Nephron (organoid): ENCODE measurements around the gene SUCLG2.

ENCODE experiments used
- H3K27ac Mint-ChIP-seq, 3 experiments: 2 replicates each; pipeline ENCODE4 v1.8.0; 2020; ENCODE audit warnings: mixed read lengths in 3 of 3, mild to moderate bottlenecking in 2 of 3, moderate library complexity in 1 of 3
- H3K27me3 Mint-ChIP-seq: 2 replicates; pipeline ENCODE4 v1.8.0; 2021; ENCODE audit warnings: low read depth, mild to moderate bottlenecking, moderate library complexity, mixed read lengths
- H3K36me3 Mint-ChIP-seq: 2 replicates; pipeline ENCODE4 v1.8.0; 2020; ENCODE audit warnings: low read depth, mixed read lengths
- H3K4me1 Mint-ChIP-seq: 2 replicates; pipeline ENCODE4 v1.8.0; 2020; ENCODE audit warnings: mixed read lengths
- H3K4me3 Mint-ChIP-seq, 3 experiments: 2 replicates each; pipeline ENCODE4 v1.8.0; 2020; ENCODE audit warnings: mild to moderate bottlenecking in 3 of 3, mixed read lengths in 3 of 3, moderate library complexity in 2 of 3
- H3K9me3 Mint-ChIP-seq: 2 replicates; pipeline ENCODE4 v1.8.0; 2020; ENCODE audit warnings: mixed read lengths
- TF ChIP-seq, protein P1 (sequence below), 3 experiments: fragments of 200-600 bp; sonication (generic); IDR thresholded peaks; one replicate each; pipeline ENCODE4 v1.5.0; 2021; ENCODE audit warnings: antibody characterized with exemption in 3 of 3; ENCODE audit not compliant: unreplicated experiment in 3 of 3

SUCLG2 gene

DNA sequence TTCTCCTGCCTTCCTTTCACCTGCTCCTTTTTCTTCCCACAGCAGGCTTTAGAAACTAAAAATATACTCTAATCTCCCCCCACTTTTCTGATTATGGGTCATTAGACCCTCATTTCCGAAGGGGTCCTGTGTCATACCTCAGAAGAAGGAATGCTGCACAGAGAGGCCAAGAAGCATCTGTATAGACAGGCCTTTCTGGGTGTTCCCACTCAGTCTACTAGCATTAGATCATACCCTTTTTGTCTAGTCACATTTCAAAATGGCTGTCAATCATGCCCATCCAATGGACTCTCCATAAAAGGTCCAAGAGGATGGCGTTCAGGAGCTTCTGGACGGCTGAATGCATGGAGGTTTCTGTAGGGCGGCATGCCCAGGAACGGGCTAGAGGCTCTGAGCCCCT lies 192.2 kb downstream of the SUCLG2 start:
- Mint-ChIP-seq H3K36me3 (no peaks in the 10 kb centered on the region), H3K27me3 (no peaks in the 10 kb centered on the region), H3K4me3 (no peak overlapping the region), H3K9me3 (no peaks in the 10 kb centered on the region), H3K4me1 (peaks cover 36% of the 10 kb centered on the region), H3K27ac (peak overlapping the region; percentile 22 to 80 (median 72))
- TF ChIP-seq, protein P1, sequence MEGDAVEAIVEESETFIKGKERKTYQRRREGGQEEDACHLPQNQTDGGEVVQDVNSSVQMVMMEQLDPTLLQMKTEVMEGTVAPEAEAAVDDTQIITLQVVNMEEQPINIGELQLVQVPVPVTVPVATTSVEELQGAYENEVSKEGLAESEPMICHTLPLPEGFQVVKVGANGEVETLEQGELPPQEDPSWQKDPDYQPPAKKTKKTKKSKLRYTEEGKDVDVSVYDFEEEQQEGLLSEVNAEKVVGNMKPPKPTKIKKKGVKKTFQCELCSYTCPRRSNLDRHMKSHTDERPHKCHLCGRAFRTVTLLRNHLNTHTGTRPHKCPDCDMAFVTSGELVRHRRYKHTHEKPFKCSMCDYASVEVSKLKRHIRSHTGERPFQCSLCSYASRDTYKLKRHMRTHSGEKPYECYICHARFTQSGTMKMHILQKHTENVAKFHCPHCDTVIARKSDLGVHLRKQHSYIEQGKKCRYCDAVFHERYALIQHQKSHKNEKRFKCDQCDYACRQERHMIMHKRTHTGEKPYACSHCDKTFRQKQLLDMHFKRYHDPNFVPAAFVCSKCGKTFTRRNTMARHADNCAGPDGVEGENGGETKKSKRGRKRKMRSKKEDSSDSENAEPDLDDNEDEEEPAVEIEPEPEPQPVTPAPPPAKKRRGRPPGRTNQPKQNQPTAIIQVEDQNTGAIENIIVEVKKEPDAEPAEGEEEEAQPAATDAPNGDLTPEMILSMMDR (IDR thresholded peaks at IDR 0.05; ENCODE audit: unreplicated experiment in 3 of 3): no peak

DNA sequence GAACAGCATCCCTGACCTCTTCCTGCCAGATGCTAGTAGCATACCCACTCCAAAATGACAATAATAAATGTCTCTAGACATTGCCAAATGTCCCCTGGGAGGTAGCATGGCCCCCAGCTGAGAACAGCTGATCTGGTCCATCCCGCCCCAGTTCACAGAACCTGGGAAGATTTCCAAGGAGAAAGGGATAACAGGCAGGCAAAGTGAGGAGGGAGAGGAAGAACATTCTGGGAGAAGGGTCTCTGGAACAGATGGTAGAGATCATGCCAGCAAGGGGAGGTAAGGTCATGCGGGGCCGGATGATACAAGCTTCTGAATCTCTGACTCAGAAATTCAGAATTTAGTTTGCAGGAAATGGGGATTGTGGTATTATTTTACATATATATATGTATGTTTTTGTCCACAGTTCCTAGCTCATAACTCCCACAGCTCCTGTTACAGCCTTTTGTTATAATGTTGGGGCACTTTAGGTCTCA lies 192.7 kb downstream of the SUCLG2 start:
- Mint-ChIP-seq H3K4me1 (peaks cover 36% of the 10 kb centered on the region), H3K4me3 (peak overlapping the region in 1 of 3 experiments; percentile 13), H3K9me3 (no peaks in the 10 kb centered on the region), H3K27me3 (no peaks in the 10 kb centered on the region), H3K36me3 (no peaks in the 10 kb centered on the region), H3K27ac (peak overlapping the region; percentile 22 to 80 (median 72))
- TF ChIP-seq, protein P1 (IDR thresholded peaks at IDR 0.05; ENCODE audit: unreplicated experiment in 3 of 3): no peak

DNA sequence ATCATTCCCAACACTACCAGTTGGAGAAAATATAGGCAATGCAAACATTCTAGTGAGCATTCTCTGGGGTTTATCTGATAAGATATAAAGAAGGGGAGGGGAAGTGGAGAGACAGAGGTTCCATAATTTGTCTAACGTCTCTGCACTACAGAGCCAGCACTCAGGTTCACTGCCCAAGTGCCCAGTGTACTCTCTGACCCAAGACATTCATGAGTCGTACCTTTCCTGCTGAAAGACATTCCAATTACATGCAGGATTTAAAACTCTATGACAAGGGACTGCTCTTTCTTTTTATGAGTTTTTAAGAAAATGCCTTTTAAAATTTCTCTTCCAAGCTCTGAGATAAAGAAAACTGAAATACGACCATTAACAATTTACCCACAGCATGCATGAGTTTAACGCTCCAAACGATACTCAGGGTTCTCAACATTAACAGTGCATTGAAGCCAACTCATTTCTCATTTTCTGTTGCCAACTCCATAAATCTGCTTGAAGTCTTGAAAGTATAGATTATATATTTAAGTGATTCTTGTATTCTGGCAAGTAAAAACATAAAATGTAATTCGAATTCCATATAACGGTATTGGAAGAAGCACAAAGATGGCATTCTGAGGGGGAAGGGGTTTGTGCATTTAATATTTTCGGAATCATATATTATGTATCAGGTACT lies 193.4 kb downstream of the SUCLG2 start:
- Mint-ChIP-seq H3K36me3 (no peaks in the 10 kb centered on the region), H3K9me3 (no peaks in the 10 kb centered on the region), H3K4me3 (no peak overlapping the region)

DNA sequence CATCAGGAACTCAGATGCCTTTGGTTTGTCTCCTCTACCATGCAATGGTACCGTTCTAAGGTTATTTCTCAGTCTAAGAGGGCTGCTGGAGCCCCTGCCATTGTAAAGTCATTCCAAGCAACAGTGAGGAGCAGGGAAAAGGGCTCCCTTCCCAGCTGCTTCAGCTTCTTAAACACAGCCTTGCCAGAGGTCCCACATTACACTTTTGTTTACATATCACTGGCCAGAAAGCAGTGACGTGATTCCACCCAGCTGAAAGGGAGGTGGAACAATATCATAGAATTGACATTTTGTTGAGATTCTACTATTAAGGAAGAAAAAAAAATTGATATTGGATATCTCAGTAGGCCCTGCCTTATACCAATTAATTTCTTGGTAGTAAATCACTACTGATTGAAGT lies 194.6 kb downstream of the SUCLG2 start:
- Mint-ChIP-seq H3K27ac (peak overlapping the region in 1 of 3 experiments; percentile 44), H3K36me3 (no peaks in the 10 kb centered on the region), H3K27me3 (no peaks in the 10 kb centered on the region), H3K4me1 (peaks cover 36% of the 10 kb centered on the region), H3K9me3 (no peaks in the 10 kb centered on the region), H3K4me3 (no peak overlapping the region)
- TF ChIP-seq, protein P1 (IDR thresholded peaks at IDR 0.05; ENCODE audit: unreplicated experiment in 3 of 3): no peak

More for the DNA sequence above, 193.4 kb downstream of the SUCLG2 start:
- H3K27ac Mint-ChIP-seq: peak overlapping the region in 2 of 3 experiments; percentile 5 to 80
- H3K27me3 Mint-ChIP-seq: no peaks in the 10 kb centered on the region
- TF ChIP-seq, protein P1 (IDR thresholded peaks at IDR 0.05; ENCODE audit: unreplicated experiment in 3 of 3): no peak
- peaks cover 36% of the 10 kb centered on the region for H3K4me1 Mint-ChIP-seq

DNA sequence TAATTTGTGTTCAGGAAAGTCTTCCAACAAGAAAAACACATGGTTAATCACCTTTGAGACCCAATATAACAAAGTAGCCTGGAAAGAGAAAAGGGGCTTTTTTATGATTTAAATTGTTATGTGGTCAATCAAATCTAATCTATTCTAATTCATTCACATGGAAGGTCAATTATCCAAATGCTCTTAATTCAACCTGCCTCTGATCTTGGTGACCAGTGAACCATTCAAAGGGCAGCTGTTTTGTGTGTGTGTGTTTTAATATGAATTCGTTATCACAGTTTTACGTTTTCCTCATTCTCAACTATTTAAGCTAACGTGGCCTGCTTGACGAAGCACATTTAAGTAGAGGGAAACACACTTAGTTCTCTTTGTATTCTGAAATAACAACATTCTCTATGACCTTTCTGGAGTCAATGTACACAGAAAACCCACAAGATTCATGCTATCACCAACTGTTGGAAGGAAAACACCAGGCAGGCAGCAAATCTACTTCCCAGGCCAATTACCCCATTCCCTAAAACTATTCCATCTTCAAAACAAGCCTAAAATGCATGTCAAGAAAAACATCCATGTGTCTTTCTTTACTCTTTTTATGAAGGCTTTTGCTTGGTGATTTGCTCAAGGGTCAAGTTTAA lies 195.4 kb downstream of the SUCLG2 start:
- TF ChIP-seq, protein P1 (IDR thresholded peaks at IDR 0.05; ENCODE audit: unreplicated experiment in 3 of 3): no peak
- Mint-ChIP-seq H3K4me1 (peaks cover 36% of the 10 kb centered on the region), H3K4me3 (no peak overlapping the region), H3K27ac (peak overlapping the region; percentile 30 to 64 (median 44)), H3K36me3 (no peaks in the 10 kb centered on the region), H3K27me3 (no peaks in the 10 kb centered on the region), H3K9me3 (no peaks in the 10 kb centered on the region)
